ENCODE measurements around the gene SRP72.

The SRP72 gene

DNA sequence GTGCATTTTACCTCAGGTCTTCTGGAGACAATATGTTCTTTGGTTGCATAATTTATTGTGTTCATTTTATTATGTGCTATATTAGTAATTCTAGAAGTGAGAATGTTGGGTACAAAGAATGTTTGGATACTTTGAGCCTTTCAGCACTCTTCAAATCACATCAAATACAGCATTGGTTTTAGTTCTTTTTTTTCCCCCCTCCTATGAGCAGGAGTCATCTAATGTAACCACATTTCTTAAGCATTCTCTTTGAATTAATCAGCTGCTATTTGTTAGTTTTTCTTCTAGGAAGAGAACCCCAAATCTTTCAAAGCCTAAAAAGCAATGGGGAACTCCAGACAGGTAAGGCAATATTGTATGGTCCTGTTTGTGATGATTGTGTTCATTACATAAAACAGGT lies 84.9 kb downstream of the SRP72 start:
- no peak for DNase-seq

Data from NCI-H2081 (cell line).